ENCODE measurements around the gene RNF26.

The RNF26 gene

DNA sequence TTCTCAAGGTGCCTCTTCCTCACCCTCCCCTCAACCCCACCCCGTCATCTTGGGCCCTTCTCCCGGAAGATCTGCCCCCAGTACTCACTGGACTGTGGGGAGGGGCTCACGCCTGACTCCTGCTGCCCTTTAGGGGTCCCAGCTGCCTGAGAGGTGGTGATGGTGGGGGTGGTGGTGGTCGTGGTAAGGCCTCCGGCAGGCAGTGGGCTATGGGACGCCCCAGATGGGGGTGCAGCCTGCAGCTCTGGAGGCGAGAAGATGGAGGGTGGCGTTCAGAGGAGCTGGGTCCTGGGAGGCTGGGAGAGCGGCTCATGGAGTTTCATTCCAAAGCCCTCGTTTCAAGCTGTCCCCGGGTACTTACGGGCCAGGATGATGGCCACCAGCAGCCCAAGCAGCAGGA is 11.4 kb downstream of the RNF26 start:
- TF ChIP-seq, protein P1, sequence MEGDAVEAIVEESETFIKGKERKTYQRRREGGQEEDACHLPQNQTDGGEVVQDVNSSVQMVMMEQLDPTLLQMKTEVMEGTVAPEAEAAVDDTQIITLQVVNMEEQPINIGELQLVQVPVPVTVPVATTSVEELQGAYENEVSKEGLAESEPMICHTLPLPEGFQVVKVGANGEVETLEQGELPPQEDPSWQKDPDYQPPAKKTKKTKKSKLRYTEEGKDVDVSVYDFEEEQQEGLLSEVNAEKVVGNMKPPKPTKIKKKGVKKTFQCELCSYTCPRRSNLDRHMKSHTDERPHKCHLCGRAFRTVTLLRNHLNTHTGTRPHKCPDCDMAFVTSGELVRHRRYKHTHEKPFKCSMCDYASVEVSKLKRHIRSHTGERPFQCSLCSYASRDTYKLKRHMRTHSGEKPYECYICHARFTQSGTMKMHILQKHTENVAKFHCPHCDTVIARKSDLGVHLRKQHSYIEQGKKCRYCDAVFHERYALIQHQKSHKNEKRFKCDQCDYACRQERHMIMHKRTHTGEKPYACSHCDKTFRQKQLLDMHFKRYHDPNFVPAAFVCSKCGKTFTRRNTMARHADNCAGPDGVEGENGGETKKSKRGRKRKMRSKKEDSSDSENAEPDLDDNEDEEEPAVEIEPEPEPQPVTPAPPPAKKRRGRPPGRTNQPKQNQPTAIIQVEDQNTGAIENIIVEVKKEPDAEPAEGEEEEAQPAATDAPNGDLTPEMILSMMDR (conservative IDR thresholded peaks at IDR 0.05; ENCODE audit: low read depth, low read length), result no peak
- no peak overlapping the region for H3K4me3 ChIP-seq (ENCODE audit: low read depth, low read length)
- no peak for DNase-seq (ENCODE audit: low read depth)

DNA sequence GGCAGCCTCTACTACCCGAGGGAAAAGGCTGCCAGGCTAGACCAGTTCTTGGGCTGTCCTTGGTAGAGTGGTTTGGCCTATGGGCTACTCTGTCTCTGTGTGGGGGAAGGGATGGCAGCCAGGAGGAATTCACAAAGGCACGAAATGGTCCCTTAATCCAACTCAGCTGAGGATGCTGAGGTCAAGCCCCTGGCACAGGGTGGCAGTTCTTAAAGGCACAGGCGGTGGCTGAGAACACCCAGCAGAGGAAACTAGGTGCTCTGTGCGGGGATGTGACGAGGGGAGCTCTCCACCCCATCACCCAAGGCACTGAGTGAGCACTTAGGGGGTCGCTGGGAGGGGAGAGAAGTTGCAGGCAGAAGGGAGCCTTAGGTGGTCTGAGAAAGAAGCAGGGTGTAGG is 12.3 kb downstream of the RNF26 start, which contains the start of gene MFRP:
Gene MFRP, minus strand, starts transcription at position 101 of the 400 bp plus-strand sequence. CDS start 192 bp downstream, outside the sequence.
- no peak for DNase-seq (ENCODE audit: low read depth)
- TF ChIP-seq, protein P1 (conservative IDR thresholded peaks at IDR 0.05; ENCODE audit: low read depth, low read length), result no peak
- H3K4me3 ChIP-seq (ENCODE audit: low read depth, low read length), result no peak within 1 kb of the TSS

DNA sequence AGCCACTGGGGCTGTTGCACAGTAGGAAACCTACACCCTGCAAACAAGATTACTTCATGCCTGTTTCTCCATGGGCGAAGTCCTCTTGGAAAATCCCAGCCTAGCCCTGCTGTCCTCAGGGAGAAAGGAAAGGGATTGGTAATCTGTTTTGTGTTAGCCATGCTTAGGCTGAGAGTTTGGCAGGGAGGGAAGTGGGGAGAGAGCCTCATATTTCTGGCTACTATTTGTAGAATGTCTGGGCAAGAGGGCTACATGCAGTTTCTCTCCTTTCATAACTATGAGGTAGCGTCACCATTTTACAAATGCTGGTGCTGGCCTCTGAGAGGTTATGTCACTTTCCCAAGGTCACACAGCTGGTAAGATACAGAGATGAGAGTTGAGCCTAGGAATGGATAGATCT is 12.9 kb downstream of the RNF26 start:
- no peak for DNase-seq (ENCODE audit: low read depth)
- TF ChIP-seq, protein P1 (conservative IDR thresholded peaks at IDR 0.05; ENCODE audit: low read depth, low read length), result no peak
- no peak overlapping the region for H3K4me3 ChIP-seq (ENCODE audit: low read depth, low read length)

DNA sequence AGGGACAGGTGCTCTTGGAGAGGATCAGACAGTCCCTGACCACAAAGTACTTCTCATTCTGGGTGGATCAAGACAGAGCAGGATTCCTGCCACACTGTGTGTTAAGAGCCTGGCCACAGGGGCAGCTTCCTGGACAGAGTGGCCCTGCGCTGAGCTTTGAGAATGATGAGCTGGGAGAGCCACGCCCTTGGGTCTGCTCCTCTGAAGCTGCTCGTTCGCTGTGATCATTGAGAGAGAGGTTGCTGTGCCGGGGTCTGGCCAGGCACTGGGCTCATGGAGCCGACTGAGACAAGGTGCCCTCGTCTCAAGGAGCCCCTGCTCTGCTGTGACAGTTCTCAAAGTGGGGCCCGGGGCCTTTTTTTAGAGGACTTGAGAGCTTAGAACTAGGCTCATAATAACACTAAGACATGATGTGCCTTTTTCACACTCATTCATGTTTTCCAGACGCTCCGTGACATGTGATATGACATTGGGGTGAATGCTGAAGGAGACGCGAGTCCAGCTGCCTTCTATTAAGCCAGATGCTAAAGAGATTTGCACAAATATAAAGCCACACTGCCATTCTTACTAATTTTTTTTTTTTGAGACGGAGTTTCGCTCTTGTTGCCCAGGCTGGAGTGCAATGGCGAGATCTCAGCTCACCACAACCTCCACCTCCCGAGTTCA is 13.7 kb downstream of the RNF26 start:
- TF ChIP-seq, protein P1 (conservative IDR thresholded peaks at IDR 0.05; ENCODE audit: low read depth, low read length), result no peak
- DNase-seq (ENCODE audit: low read depth), result no peak
- no peak overlapping the region for H3K4me3 ChIP-seq (ENCODE audit: low read depth, low read length)

DNA sequence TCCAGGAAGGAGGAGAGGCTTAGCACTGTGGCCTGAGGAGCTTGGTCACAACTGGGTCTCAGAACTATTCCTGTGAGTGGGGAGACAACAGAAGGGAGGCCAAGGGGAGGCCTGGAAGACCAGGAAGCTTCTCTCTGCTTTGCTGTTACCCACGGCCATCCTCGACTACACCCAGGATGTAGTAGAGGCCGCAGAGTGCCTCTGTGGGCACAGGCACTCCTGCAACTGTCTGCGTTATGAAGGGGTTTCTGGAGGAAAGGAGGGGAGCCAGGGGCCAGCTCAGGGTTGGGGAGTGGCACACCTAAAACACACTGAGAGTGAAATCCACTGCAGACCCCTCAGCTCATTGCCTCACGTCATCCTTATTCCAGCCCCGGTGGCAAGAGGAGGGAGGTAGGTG is 16.0 kb downstream of the RNF26 start:
- no peak for DNase-seq (ENCODE audit: low read depth)
- no peak overlapping the region for H3K4me3 ChIP-seq (ENCODE audit: low read depth, low read length)
- TF ChIP-seq, protein P1 (conservative IDR thresholded peaks at IDR 0.05; ENCODE audit: low read depth, low read length), result no peak

DNA sequence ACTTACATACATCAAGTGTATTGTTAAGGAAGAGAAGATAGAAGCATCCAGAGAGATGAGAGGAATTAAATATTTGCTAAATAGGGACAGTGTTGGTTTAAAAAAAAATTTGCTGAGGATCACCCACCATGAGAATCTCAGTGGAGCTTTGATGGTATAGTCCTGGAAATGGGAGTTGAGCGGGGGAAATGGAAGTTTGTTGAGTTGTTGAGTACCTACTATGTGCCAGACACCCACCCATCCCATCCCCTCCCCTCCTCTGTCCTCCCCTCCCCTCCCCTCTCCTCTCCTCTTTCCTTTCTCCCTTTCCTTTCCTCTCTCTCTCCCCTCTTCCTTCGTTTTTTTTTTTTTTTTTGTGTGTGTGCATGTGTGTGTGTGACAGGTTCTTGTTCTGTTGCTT is 16.9 kb downstream of the RNF26 start:
- TF ChIP-seq, protein P1 (conservative IDR thresholded peaks at IDR 0.05; ENCODE audit: low read depth, low read length), result no peak
- H3K4me3 ChIP-seq (ENCODE audit: low read depth, low read length), result no peak overlapping the region
- no peak for DNase-seq (ENCODE audit: low read depth)

DNA sequence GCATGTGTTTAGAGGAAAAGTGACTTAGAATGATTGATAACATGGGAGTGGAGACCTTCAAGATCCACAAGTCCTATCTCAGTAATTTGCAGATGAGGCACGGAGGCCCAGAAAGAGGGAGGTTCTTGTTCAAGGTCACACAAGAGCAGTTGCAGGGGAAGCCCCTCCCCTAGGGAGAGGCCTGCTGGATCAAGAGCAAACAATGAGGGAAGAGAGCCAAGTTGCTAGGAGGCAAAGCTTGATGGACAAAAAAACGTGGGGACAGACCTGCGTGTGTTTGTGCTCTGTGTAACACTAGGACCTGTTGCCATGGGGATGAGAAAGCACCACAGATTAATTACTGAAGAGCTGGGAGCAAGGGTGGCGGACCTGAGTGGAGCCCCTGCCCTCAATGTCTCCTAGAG is 18.5 kb downstream of the RNF26 start:
- H3K4me3 ChIP-seq (ENCODE audit: low read depth, low read length), result no peak overlapping the region
- TF ChIP-seq, protein P1 (conservative IDR thresholded peaks at IDR 0.05; ENCODE audit: low read depth, low read length), result no peak
- no peak for DNase-seq (ENCODE audit: low read depth)

Measured in choroid plexus epithelial cell (primary cell).